Sigmoid colon (tissue), 4 donors: ENCODE results near the gene CFAP44.

Experiments
- POLR2AphosphoS5 ChIP-seq, 4 donors: sonication (generic); formaldehyde crosslinking; IDR thresholded peaks; one replicate each; pipeline ENCODE4 v1.6.1; 2017; ENCODE audit warnings: antibody characterized with exemption in 4 of 4
- TF ChIP-seq, protein P1 (sequence below), 4 experiments: fragments of 450-650 bp in 3 of 4; fragments of 200-600 bp in 1 of 4; IDR thresholded peaks; one replicate each; pipeline ENCODE4 v1.5.1; 2016 to 2019; ENCODE audit warnings: antibody characterized with exemption in 4 of 4, mild to moderate bottlenecking in 3 of 4, moderate library complexity in 2 of 4

DNA sequence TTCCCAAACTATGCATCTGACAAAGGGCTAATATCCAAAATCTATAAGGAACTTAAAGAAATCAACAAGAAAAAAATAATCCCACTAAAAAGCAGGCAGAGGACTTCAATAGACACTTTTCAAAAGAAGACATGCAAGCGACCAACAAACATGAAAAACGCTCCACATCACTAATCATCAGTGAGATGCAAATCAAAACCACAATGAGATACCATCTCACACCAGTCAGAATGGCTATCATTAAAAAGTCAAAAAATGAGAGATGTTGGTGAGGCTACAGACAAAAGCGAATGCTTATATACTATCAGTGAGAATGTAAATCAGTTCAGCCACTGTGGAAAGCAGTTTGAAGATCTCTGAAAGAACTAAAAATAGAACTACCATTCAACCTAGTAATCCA, 20.2 kb downstream of the CFAP44 start:
- TF ChIP-seq, protein P1, sequence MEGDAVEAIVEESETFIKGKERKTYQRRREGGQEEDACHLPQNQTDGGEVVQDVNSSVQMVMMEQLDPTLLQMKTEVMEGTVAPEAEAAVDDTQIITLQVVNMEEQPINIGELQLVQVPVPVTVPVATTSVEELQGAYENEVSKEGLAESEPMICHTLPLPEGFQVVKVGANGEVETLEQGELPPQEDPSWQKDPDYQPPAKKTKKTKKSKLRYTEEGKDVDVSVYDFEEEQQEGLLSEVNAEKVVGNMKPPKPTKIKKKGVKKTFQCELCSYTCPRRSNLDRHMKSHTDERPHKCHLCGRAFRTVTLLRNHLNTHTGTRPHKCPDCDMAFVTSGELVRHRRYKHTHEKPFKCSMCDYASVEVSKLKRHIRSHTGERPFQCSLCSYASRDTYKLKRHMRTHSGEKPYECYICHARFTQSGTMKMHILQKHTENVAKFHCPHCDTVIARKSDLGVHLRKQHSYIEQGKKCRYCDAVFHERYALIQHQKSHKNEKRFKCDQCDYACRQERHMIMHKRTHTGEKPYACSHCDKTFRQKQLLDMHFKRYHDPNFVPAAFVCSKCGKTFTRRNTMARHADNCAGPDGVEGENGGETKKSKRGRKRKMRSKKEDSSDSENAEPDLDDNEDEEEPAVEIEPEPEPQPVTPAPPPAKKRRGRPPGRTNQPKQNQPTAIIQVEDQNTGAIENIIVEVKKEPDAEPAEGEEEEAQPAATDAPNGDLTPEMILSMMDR (IDR thresholded peaks at IDR 0.05): no peak
- TF ChIP-seq POLR2AphosphoS5 (IDR thresholded peaks at IDR 0.05): no peak
